DMS 273 treated with DMSO at 0.1 percent for 48 hours (cell line): ENCODE data around the gene GRIK2.

Source experiments
- DNase-seq: peaks from one replicate; lab custom pipeline; 2025; lab: John Stamatoyannopoulos, UW

Gene GRIK2

GRCh38 chr6:101454106-101454676 lies 60.7 kb downstream of the GRIK2 start:
- DNase-seq: no peak

- no peak for DNase-seq
Observed at GRCh38 chr6:101458336-101458735, 64.8 kb downstream of the GRIK2 start.

DNA sequence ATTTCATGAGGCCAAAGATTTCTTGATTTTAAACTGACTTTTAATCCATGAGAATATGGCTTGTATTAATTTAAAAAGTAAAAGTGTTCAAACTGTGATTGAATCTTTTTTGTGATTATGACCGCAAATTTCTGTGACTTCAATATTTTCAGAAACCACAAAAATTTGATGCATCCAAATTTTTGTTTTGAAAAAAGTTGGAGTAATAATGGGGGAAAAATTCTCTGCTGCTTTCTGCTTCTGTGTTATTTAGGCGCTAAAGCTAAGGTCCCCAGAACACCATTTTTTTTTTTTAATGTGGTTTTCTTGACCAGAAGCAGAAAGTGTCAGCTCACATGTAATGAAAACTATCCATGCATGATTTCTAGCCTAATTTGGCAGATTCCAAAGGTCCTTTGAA lies 65.3 kb downstream of the GRIK2 start:
- no peak for DNase-seq

- no peak for DNase-seq
Observed at GRCh38 chr6:101462576-101462975, 69.1 kb downstream of the GRIK2 start.

GRCh38 chr6:101465863-101466262 lies 72.4 kb downstream of the GRIK2 start:
- no peak for DNase-seq

GRCh38 chr6:101477436-101477835 lies 83.9 kb downstream of the GRIK2 start:
- peak; percentile 99 for DNase-seq

- no peak for DNase-seq
Observed at GRCh38 chr6:101478891-101479290, 85.4 kb downstream of the GRIK2 start.

DNA sequence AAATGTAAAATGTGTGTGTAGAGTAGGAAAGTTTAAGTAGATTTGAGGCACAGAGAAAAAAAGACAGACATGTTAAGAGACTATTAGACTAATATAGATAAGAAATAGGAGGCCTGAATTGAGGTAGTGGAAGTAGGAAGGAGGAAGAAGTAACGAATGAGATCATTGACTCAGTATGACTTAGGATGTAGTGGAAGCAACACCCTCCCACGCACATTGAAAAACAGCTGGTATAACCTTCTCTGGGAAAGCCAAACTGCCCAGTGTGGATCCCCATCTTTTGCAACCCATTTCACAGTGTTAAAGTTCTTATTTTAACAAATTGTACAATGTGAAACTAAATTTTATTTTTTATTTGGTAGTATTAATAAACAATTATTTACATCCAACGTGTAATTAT lies 89.1 kb downstream of the GRIK2 start:
- DNase-seq: no peak

DNA sequence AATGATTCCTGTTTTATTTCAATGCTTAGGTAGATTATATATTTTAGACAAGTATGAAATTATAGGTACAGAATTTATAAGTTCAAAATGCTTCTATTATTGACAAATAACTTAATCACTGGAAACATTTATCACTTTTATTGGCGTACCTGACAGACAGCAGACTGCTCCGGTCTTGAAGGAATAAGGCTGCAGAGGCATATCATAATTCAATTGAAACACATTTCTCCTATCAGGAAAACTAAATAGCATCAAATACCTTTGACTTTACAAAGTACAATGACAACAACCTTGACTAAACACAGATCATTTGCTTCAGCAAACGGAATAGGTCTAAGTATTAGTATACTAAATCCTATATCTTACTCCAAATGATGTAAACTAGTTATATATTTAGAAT lies 91.3 kb downstream of the GRIK2 start:
- DNase-seq: no peak

GRCh38 chr6:101486124-101486523 lies 92.6 kb downstream of the GRIK2 start:
- DNase-seq: no peak

- DNase-seq: no peak
Observed at GRCh38 chr6:101486726-101487125, 93.2 kb downstream of the GRIK2 start.

DNA sequence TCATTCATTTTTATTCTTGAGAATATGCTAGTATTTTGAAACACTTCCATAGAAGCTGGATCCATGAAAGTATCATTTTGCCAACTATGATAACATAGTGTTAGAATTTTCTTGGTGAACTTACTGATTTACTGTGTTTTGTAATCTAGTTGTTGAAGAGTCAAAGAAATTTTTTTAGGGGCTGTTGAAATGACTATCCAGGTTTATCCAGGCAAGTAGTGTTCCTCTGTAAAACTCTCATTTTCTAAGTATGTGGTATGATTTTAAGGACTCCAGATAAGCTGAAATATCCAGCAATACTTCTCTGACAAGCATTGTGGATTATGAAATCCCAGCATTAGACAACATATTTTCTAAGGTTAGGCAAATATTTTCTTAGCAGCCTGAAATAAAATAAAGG lies 95.9 kb downstream of the GRIK2 start:
- DNase-seq: no peak

GRCh38 chr6:101490857-101491256 lies 97.3 kb downstream of the GRIK2 start:
- DNase-seq: no peak

- no peak for DNase-seq
Observed at GRCh38 chr6:101502818-101503217, 109.3 kb downstream of the GRIK2 start.

- DNase-seq: no peak
Observed at GRCh38 chr6:101509536-101509935, 116.0 kb downstream of the GRIK2 start.

DNA sequence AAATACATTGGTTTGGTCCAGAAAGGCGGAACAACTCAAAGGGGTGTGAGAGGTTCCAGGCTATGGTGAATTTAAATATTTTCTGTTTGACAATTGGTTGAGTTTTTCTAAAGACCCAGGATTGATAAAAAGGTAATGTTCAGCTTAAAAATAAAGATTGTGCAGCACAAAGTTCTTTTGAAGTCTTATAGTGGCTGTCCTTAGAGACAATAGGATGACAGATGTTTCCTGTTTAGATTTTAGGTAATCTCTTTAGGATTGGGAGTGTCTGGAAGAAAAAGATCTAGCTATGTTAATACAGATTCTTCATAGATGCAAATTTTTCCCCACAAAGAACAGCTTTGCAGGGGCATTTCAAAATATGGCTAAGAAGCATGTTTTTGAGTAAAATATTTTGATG lies 119.7 kb downstream of the GRIK2 start:
- no peak for DNase-seq

DNA sequence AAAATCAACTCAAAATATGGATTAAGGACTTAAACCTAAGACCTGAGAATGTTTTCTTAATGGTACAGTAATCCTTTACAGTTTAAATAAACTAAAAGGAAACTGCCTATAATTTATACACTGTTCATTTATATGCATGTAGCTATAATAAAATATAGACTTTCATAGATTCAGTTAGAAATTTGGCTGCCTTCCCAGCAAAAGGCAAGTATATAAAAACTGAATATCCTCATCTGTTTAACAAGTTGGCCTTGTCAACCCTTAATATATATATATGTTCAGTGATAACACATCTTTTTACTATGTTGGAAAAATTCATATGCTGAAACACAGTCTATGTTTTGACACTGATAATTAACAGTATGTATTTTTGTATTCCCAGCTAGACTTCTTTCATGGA lies 123.1 kb downstream of the GRIK2 start:
- no peak for DNase-seq

DNA sequence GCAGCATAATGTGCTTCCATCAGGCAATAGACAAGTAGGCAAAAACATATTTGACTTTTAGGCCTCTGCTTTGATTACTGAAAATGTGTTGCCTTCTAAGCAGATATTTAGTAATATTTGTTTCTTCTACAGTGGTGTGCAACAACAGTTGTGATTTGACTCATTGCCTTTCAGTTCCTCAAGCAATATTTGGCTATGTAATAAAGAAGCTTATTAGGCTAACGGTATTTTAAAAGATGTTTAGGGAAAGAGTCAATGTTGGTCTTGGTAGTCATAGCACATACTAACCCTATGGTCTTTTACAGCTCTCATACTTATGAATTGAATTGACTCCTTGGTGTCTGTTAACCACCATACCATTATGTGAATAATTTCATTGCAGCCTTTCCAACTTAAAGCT lies 124.1 kb downstream of the GRIK2 start:
- no peak for DNase-seq

DNA sequence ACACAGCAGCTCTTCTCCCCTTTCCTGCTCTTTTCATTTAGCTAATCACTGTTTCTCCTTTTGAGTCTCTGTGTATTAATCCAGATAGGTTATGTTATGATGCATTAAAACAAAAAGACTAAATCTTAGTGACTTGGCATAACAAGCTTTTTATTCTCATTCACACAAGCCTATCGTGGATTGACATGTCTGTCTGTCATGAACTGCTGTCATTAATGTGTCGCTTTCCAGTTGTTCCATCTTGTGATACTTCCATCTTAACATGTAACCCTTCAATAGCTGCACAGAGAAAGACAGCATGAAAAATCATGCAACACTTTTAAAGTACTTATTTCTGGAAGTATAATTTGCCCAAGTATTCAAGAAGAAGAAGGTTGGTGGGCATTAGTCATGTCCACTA lies 128.7 kb downstream of the GRIK2 start:
- no peak for DNase-seq

- DNase-seq: no peak
Observed at GRCh38 chr6:101527467-101527866, 134.0 kb downstream of the GRIK2 start.

DNA sequence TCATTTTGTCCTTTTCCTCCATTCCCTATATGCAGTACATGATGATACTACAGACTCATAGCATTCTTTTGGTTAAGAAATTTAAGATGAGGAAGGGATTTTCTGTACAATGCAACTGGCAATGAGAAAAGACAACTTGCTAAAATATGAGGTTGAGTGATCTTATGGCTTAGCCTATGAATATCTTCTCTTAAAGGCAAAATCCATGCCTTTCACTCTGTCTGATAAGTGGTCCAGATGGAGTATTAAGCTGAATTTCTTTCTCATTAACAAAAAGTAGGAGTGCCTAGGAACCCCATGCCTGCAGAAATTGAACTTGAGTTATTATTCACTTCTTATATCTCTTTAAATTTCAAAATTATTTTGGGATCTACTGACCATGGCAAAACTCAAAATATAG lies 135.3 kb downstream of the GRIK2 start:
- DNase-seq: no peak

DNA sequence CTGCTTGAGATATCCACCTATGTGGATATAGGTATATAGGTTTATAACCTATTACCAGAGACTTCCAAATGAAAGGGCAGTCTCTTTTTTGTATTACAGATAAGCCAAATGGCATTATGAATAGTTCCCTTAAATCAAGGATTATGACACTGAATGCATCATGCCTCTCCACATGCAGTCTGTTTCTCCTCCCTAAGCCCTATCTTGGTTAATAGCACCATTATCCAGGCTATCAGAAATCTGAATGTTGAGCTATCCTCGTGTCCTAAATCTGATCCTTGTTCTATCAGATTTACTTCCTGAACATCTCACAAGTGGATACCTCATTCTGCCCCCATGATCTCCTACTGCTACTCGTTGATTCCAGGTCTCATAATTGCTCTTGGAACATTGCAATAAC lies 138.0 kb downstream of the GRIK2 start:
- no peak for DNase-seq

- DNase-seq: no peak
Observed at GRCh38 chr6:101534386-101534785, 140.9 kb downstream of the GRIK2 start.

DNA sequence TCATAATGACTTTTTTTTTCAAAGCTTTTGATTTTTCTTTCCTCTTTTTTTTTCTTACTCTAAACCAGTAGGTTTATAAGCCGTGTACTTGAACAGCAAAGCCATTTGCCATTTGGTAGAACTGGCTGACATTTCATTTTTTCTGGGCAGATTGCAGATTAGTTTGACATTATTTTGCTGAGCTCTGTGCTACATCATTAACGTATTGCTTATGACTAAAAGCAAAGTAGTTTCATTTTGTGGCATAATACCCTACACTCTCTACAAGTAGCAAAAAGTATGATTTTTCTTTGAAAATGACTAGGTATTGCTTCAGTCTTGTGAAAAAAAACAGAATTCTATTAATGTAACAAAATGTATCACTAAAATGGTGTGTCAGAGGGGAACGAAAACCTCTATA lies 141.3 kb downstream of the GRIK2 start:
- no peak for DNase-seq
